ENCODE measurements around the gene C4orf50.

DNA sequence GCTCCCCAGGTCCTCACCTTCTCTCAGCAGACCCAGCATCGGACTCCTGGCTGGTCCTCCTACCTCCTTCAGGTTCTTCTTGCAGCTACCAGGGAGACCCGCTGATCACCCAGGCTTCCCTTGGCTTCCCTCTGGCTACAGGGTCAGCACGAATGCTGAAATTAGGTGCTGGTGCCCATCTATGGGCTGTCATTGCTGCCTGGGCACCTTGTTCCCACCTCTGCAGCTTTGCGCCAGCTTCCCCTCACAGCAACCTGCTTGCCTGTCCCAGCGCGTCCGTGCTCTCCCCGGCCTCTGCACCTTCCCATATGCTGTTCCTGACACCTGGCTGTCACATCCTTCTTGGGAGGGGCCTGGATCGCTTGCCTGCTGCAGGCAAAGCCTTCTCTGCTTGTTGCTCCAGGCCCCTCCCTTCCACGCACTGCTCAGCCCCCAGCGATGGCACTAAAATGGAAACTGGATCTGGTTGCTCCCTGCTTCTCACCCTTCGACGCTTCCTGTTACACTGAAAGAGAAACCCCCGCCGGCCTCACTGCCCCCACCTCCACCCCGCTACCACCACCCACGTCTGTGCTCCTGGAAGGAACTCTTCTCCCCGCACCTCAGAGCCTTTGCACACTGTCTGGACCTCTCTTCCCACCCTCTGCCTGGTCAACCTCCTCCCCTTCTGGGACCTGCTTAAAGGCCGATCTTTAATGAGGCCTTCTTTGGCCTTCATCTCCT is 22.2 kb downstream of the C4orf50 start:
- TF ChIP-seq CTCF (IDR thresholded peaks at IDR 0.05; ENCODE audit: insufficient read depth, low read length) (no peak), POLR2AphosphoS5 (IDR thresholded peaks at IDR 0.05; ENCODE audit: low read depth) (no peak)
- TF ChIP-seq, protein P1, sequence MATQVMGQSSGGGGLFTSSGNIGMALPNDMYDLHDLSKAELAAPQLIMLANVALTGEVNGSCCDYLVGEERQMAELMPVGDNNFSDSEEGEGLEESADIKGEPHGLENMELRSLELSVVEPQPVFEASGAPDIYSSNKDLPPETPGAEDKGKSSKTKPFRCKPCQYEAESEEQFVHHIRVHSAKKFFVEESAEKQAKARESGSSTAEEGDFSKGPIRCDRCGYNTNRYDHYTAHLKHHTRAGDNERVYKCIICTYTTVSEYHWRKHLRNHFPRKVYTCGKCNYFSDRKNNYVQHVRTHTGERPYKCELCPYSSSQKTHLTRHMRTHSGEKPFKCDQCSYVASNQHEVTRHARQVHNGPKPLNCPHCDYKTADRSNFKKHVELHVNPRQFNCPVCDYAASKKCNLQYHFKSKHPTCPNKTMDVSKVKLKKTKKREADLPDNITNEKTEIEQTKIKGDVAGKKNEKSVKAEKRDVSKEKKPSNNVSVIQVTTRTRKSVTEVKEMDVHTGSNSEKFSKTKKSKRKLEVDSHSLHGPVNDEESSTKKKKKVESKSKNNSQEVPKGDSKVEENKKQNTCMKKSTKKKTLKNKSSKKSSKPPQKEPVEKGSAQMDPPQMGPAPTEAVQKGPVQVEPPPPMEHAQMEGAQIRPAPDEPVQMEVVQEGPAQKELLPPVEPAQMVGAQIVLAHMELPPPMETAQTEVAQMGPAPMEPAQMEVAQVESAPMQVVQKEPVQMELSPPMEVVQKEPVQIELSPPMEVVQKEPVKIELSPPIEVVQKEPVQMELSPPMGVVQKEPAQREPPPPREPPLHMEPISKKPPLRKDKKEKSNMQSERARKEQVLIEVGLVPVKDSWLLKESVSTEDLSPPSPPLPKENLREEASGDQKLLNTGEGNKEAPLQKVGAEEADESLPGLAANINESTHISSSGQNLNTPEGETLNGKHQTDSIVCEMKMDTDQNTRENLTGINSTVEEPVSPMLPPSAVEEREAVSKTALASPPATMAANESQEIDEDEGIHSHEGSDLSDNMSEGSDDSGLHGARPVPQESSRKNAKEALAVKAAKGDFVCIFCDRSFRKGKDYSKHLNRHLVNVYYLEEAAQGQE (IDR thresholded peaks at IDR 0.05; ENCODE audit: insufficient replicate concordance, low read depth), result no peak
